Activated T-cell treated with anti-CD3 and anti-CD28 coated beads for 4 hours (primary cell): ENCODE data around the gene SOBP.

ENCODE experiments used
- DNase-seq: peaks from one replicate; pipeline ENCODE4 v3.0.0-alpha.2; 2020

The SOBP gene

GRCh38 chr6:107555449-107555848, 65.5 kb downstream of the SOBP start:
- DNase-seq: no peak

- no peak for DNase-seq
Observed at GRCh38 chr6:107556082-107556481, 66.2 kb downstream of the SOBP start.

- DNase-seq: no peak
Observed at GRCh38 chr6:107557698-107558097, 67.8 kb downstream of the SOBP start.

- DNase-seq: no peak
Observed at GRCh38 chr6:107560657-107561056, 70.7 kb downstream of the SOBP start.

- no peak for DNase-seq
Observed at GRCh38 chr6:107561306-107561705, 71.4 kb downstream of the SOBP start.

- DNase-seq: no peak
Observed at GRCh38 chr6:107563694-107564588, 74.0 kb downstream of the SOBP start.

- no peak for DNase-seq
Observed at GRCh38 chr6:107564589-107564951, 74.7 kb downstream of the SOBP start.

- DNase-seq: no peak
Observed at GRCh38 chr6:107565165-107565723, 75.3 kb downstream of the SOBP start.

GRCh38 chr6:107567643-107568042, 77.7 kb downstream of the SOBP start:
- DNase-seq: no peak

- no peak for DNase-seq
Observed at GRCh38 chr6:107569473-107569872, 79.6 kb downstream of the SOBP start.

GRCh38 chr6:107571354-107571753, 81.4 kb downstream of the SOBP start:
- DNase-seq: no peak

- no peak for DNase-seq
Observed at GRCh38 chr6:107572886-107573285, 83.0 kb downstream of the SOBP start.

- no peak for DNase-seq
Observed at GRCh38 chr6:107574856-107575255, 84.9 kb downstream of the SOBP start.

- DNase-seq: no peak
Observed at GRCh38 chr6:107576852-107577251, 86.9 kb downstream of the SOBP start.

GRCh38 chr6:107578642-107579341, 88.9 kb downstream of the SOBP start:
- DNase-seq: no peak

GRCh38 chr6:107579456-107580056, 89.6 kb downstream of the SOBP start:
- no peak for DNase-seq

- no peak for DNase-seq
Observed at GRCh38 chr6:107582086-107582485, 92.2 kb downstream of the SOBP start.

GRCh38 chr6:107584726-107585125, 94.8 kb downstream of the SOBP start:
- no peak for DNase-seq

GRCh38 chr6:107585815-107586435, 96.0 kb downstream of the SOBP start:
- no peak for DNase-seq

GRCh38 chr6:107587451-107587850, 97.5 kb downstream of the SOBP start:
- no peak for DNase-seq

- DNase-seq: no peak
Observed at GRCh38 chr6:107589199-107589598, 99.3 kb downstream of the SOBP start.

- no peak for DNase-seq
Observed at GRCh38 chr6:107589934-107590333, 100.0 kb downstream of the SOBP start.

- no peak for DNase-seq
Observed at GRCh38 chr6:107590378-107590777, 100.5 kb downstream of the SOBP start.
